Adrenal gland (tissue), 5 donors: ENCODE measurements around the gene RETREG1.
"Not testable (repeated sequence)": the region's sequence is repeated elsewhere in the genome, so short reads cannot be mapped to it uniquely, and the experiment has no call there.

ENCODE experiments used
- CTCF ChIP-seq, 6 experiments: fragments of 450-650 bp in 4 of 6; fragments of 200-600 bp in 2 of 6; sonication (generic) in 1 of 6; IDR thresholded peaks; 1 replicate in 5 of 6; 2 replicates in 1 of 6; pipeline versions ENCODE4 v1.5.1 to v1.8.0; 2016 to 2021; ENCODE audit warnings: antibody characterized with exemption in 6 of 6, mild to moderate bottlenecking in 2 of 6, moderate library complexity in 1 of 6
- POLR2A ChIP-seq, 2 donors: fragments of 450-650 bp; IDR thresholded peaks; one replicate each; pipeline ENCODE4 v1.6.1; 2017; ENCODE audit warnings: antibody characterized with exemption in 2 of 2, mild to moderate bottlenecking in 2 of 2, moderate library complexity in 1 of 2
- donor health status: DM: no; HTN: no; CAD: no.

GRCh38 chr5:16436065-16436682 is 180.6 kb downstream of the RETREG1 start:
- TF ChIP-seq POLR2A, CTCF (IDR thresholded peaks at IDR 0.05): not testable (repeated sequence)
